Mesodermal cell (in vitro differentiated cells): ENCODE data around the gene SLC13A2. TPM values are rescaled to one million over a fixed set of nuclear protein-coding genes. Genes with fewer than 3 reads are reported as not detected.
"Not testable (repeated sequence)": the region's sequence is repeated elsewhere in the genome, so short reads cannot be mapped to it uniquely, and the experiment has no call there.

ENCODE experiments used
- H3K27ac ChIP-seq: 2 replicates; pipeline ENCODE4 v1.7.0; 2013; ENCODE audit warnings: mild to moderate bottlenecking, low read depth, low read length, moderate library complexity; ENCODE audit not compliant: severe bottlenecking
- H3K36me3 ChIP-seq: 2 replicates; pipeline ENCODE4 v1.7.1; 2013; ENCODE audit warnings: mild to moderate bottlenecking, low read length, moderate library complexity; ENCODE audit not compliant: control insufficient read depth, insufficient read depth
- H3K4me1 ChIP-seq: one replicate; pipeline ENCODE4 v1.7.1; 2013; ENCODE audit warnings: mild to moderate bottlenecking, low read length; ENCODE audit not compliant: insufficient read depth, control insufficient read depth, poor library complexity, severe bottlenecking
- H3K4me3 ChIP-seq: 2 replicates; pipeline ENCODE4 v1.7.0; 2013; ENCODE audit warnings: low read length, control low read depth, mild to moderate bottlenecking; ENCODE audit not compliant: insufficient read depth, poor library complexity, severe bottlenecking; ENCODE audit errors: extremely low read depth
- H3K9me3 ChIP-seq: 2 replicates; pipeline ENCODE4 v1.7.1; 2013; ENCODE audit warnings: mild to moderate bottlenecking, low read length, moderate library complexity; ENCODE audit not compliant: control insufficient read depth
- WGBS, 2 experiments: methylation state at CpG; one replicate each; pipeline ENCODE4 v1.1.5; 2013; ENCODE audit warnings: missing lambda C conversion rate in 2 of 2; ENCODE audit not compliant: insufficient coverage in 2 of 2; 5-methylcytosine and 5-hydroxymethylcytosine counted together
- polyA plus RNA-seq, 2 experiments: library from polyadenylated mRNA; stranded (reverse); fragments of 50-300 nt; gene quantifications; one replicate each; pipeline ENCODE4 v1.2.3, GENCODE V29; 2013

The SLC13A2 gene, protein sequence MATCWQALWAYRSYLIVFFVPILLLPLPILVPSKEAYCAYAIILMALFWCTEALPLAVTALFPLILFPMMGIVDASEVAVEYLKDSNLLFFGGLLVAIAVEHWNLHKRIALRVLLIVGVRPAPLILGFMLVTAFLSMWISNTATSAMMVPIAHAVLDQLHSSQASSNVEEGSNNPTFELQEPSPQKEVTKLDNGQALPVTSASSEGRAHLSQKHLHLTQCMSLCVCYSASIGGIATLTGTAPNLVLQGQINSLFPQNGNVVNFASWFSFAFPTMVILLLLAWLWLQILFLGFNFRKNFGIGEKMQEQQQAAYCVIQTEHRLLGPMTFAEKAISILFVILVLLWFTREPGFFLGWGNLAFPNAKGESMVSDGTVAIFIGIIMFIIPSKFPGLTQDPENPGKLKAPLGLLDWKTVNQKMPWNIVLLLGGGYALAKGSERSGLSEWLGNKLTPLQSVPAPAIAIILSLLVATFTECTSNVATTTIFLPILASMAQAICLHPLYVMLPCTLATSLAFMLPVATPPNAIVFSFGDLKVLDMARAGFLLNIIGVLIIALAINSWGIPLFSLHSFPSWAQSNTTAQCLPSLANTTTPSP
- not detected for polyA plus RNA-seq (2013, experiment 1 of 2)
- polyA plus RNA-seq (2013, experiment 2 of 2), result not detected

DNA sequence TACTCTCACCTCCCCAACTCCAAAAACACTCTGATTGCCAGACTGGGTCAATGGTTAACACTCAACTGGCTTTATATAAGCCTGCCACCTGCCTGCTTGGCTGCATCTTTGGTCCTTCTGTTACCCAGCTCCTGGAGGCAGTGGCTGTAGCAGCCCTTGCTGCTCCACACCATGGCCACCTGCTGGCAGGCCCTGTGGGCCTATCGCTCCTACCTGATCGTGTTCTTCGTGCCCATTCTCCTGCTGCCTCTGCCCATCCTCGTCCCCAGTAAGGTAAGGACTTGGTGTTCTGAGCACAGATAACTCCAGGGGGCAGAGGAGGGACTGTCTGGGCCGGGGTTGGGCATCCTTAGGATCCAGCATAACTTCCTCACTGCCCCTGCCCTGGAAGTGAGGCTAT, at the start of gene SLC13A2:
TSS of gene SLC13A2 (plus strand) at position 103 of the 400 bp plus-strand sequence. CDS start at position 172, 69 bp downstream.
- H3K27ac ChIP-seq, result no peak within 1 kb of the TSS
- peaks cover 12% of the 10 kb centered on the region for H3K4me1 ChIP-seq
- WGBS, 2 experiments, result 78 to 100% methylated on average over 2 to 4 of the region's 5 CpGs
- no peaks in the 10 kb centered on the region for H3K36me3 ChIP-seq
- H3K4me3 ChIP-seq, result no peak within 1 kb of the TSS
- no peaks in the 10 kb centered on the region for H3K9me3 ChIP-seq

DNA sequence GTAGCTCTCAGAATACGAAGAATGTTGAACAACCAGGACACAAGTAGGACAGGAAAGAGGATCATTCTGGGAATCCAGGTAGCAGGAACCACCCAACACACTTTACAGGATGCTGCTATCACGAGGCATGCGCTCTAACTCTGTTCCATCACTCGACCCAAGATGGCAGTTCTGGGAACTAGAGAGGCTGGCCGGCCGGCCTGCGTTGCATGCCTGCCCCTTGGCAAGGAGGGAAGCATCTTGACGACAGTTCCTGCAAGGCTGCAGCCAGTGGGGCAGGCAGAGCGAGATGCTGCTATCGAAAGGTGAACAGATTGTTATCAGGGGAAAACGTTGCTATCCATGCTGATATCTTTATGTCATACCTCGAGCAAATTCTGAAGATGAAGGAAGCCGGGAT, 48.2 kb upstream of the SLC13A2 start:
- H3K9me3 ChIP-seq, result no peaks in the 10 kb centered on the region
- H3K36me3 ChIP-seq, result no peaks in the 10 kb centered on the region
- WGBS, 2 experiments, result 85 to 90% methylated on average over 11 of the region's 13 CpGs
- no peak overlapping the region for H3K27ac ChIP-seq
- no peak overlapping the region for H3K4me3 ChIP-seq
- no peaks in the 10 kb centered on the region for H3K4me1 ChIP-seq

DNA sequence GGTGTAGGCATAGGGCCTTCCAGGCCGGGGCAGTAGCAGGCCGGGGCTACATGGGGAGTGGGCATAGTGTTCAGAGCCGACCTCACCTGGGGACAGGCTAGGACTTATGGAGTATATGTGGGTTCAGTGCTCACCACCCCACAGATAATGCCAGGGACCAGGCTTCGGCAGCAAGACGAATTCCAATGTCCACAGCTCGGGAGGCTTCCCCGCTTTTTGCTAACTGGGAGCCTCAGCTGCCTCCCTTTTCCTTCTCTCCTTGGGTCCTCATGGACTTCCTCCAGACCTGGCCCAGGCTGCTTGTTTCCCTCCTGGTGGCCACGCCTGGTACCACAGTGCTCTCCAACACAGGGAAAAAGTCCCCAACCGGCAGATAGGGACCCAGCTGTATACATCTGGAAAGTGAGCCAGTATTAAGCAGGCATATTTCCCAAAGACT, 47.3 kb upstream of the SLC13A2 start:
- Histone ChIP-seq H3K4me1 (no peaks in the 10 kb centered on the region), H3K4me3 (no peak overlapping the region), H3K27ac (no peak overlapping the region), H3K36me3 (no peaks in the 10 kb centered on the region), H3K9me3 (no peaks in the 10 kb centered on the region)
- 78 to 82% methylated on average over 7 to 8 of the region's 9 CpGs for WGBS, 2 experiments

- WGBS, 2 experiments, result 95 to 97% methylated on average over 2 to 3 of the region's 5 CpGs
- no peaks in the 10 kb centered on the region for H3K9me3 ChIP-seq
- H3K4me1 ChIP-seq, result no peaks in the 10 kb centered on the region
- no peak overlapping the region for H3K4me3 ChIP-seq
- no peaks in the 10 kb centered on the region for H3K36me3 ChIP-seq
- no peak overlapping the region for H3K27ac ChIP-seq
Observed at GRCh38 chr17:28427371-28427770, 46.1 kb upstream of the SLC13A2 start.

DNA sequence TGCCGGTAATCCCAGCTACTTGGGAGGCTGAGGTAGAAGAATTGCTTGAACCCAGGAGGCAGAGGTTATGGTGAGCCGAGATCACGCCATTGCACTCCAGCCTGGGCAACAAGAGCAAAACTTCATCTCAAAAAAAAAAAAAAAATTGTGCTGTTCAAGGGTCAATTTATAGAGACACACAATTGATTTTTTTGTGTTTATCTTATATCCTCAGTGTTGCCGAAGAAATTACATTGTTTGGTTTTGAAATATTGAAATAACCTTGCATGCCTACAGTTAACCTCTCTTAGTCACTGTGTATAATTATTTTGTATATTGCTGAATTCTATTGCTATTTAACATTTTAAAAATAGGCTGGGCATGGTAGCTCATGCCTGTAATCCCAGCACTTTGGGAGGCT, 45.5 kb upstream of the SLC13A2 start:
- not testable (repeated sequence) for H3K4me1 ChIP-seq, H3K4me3 ChIP-seq, H3K9me3 ChIP-seq, H3K27ac ChIP-seq, H3K36me3 ChIP-seq
- 100% methylated on average over 1 to 3 of the region's 4 CpGs for WGBS, 2 experiments

DNA sequence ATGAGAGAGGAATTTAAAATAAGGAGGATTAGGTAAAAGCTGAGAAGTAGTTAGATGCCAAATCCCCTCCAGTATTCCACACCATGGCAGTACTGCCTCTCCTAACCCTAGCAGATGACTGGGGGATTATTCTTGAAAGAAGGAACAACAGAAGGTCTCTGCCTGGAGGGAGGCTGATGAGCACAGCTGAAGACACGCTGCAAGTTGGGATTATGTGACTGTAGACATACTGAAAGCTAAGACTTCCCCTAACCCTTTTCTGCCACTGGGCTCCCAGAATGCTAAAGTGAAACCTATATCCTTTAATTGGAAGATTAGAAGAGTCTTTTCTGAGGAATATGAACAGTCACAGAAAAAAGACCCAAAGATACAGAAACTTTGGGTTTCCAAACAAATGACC, 39.7 kb upstream of the SLC13A2 start:
- no peaks in the 10 kb centered on the region for H3K9me3 ChIP-seq
- H3K27ac ChIP-seq, result no peak overlapping the region
- H3K4me1 ChIP-seq, result no peaks in the 10 kb centered on the region
- 86% methylated on average over 1 of the region's 1 CpG; no CpG with 5 or more reads in 1 of the 2 experiments for WGBS, 2 experiments
- no peaks in the 10 kb centered on the region for H3K36me3 ChIP-seq
- H3K4me3 ChIP-seq, result no peak overlapping the region

GRCh38 chr17:28434326-28434725, 39.1 kb upstream of the SLC13A2 start:
- 87% methylated on average over 3 of the region's 8 CpGs; no CpG with 5 or more reads in 1 of the 2 experiments for WGBS, 2 experiments
- not testable (repeated sequence) for H3K4me3 ChIP-seq, H3K27ac ChIP-seq, H3K36me3 ChIP-seq, H3K9me3 ChIP-seq, H3K4me1 ChIP-seq

- WGBS, 2 experiments, result 74 to 88% methylated on average over 5 to 9 of the region's 9 CpGs
- Histone ChIP-seq H3K36me3 (no peaks in the 10 kb centered on the region), H3K4me3 (no peak overlapping the region), H3K27ac (no peak overlapping the region), H3K9me3 (peaks cover 8% of the 10 kb centered on the region), H3K4me1 (no peaks in the 10 kb centered on the region)
Observed at GRCh38 chr17:28443901-28444638, 29.4 kb upstream of the SLC13A2 start.

- no peaks in the 10 kb centered on the region for H3K4me1 ChIP-seq
- H3K27ac ChIP-seq, result no peak overlapping the region
- peaks cover 8% of the 10 kb centered on the region for H3K9me3 ChIP-seq
- no peak overlapping the region for H3K4me3 ChIP-seq
- WGBS, 2 experiments, result 90 to 95% methylated on average over 6 of the region's 8 CpGs
- no peaks in the 10 kb centered on the region for H3K36me3 ChIP-seq
Observed at GRCh38 chr17:28446716-28447395, 26.6 kb upstream of the SLC13A2 start.

DNA sequence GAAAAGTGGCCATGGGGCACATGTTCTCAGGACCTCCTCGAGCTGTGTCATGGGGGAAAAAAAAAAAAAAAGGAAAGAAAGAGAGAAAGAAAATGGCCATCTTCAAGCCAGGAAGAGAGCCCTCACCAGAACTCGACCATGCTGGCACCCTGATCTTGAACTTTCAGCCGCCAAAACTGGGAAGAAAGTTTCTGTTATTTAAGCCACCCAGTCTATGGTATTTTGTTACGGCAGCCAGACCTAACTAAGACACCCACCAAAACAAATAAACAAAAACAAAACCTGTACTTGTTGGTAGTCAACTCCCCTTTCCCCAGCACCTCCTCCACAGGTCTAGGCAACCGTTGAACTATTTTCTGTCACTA, 26.1 kb upstream of the SLC13A2 start:
- Histone ChIP-seq H3K36me3 (no peaks in the 10 kb centered on the region), H3K4me3 (no peak overlapping the region)
- WGBS, 2 experiments, result 73 to 85% methylated on average over 3 to 4 of the region's 5 CpGs

More for the DNA sequence above, 26.1 kb upstream of the SLC13A2 start:
- Histone ChIP-seq H3K27ac (no peak overlapping the region), H3K9me3 (peaks cover 4% of the 10 kb centered on the region), H3K4me1 (no peaks in the 10 kb centered on the region)
